Urinary bladder (tissue), 4 donors: Measurements from ENCODE around the gene DSC1. TPM values are rescaled to one million over a fixed set of nuclear protein-coding genes. Genes with fewer than 3 reads are reported as not detected.
"Not testable (repeated sequence)": the region's sequence is repeated elsewhere in the genome, so short reads cannot be mapped to it uniquely, and the experiment has no call there.

Experiments used
- DNase-seq: peaks from one replicate; pipeline ENCODE4 v3.0.0-alpha.2; 2015; ENCODE audit errors: extremely low spot score
- H3K27ac ChIP-seq: one replicate; pipeline ENCODE4 v1.5.1; 2013; ENCODE audit warnings: low read depth, mild to moderate bottlenecking, moderate library complexity
- H3K36me3 ChIP-seq: one replicate; pipeline ENCODE4 v1.6.1; 2013; ENCODE audit warnings: mild to moderate bottlenecking, moderate library complexity; ENCODE audit not compliant: insufficient read depth
- H3K4me1 ChIP-seq: one replicate; pipeline ENCODE4 v1.6.1; 2013; ENCODE audit warnings: mild to moderate bottlenecking, moderate library complexity; ENCODE audit not compliant: insufficient read depth
- H3K4me3 ChIP-seq: one replicate; pipeline ENCODE4 v1.5.1; 2013; ENCODE audit warnings: low read depth, low read length
- WGBS: extraction: QIAGEN DNeasy Blood & Tissue Kit; methylation state at CpG from one replicate; pipeline ENCODE4 v1.1.7; 2013; 5-methylcytosine and 5-hydroxymethylcytosine counted together
- polyA plus RNA-seq: library from polyadenylated mRNA; stranded (reverse); fragments of 200-250 nt; gene quantifications from one replicate; pipeline ENCODE4 v1.2.3, GENCODE V29; 2013
- total RNA-seq: library from RNA; depleted of rRNA; stranded (reverse); fragments of >200 nt; gene quantifications from one replicate; pipeline ENCODE4 v1.2.3, GENCODE V29; 2014
- donor health status: healthy with polysubstance abuse.
- donor health status: healthy.

The DSC1 gene
- total and polyA plus RNA-seq, 2 donors: 0.16 TPM; not detected in 1

DNA sequence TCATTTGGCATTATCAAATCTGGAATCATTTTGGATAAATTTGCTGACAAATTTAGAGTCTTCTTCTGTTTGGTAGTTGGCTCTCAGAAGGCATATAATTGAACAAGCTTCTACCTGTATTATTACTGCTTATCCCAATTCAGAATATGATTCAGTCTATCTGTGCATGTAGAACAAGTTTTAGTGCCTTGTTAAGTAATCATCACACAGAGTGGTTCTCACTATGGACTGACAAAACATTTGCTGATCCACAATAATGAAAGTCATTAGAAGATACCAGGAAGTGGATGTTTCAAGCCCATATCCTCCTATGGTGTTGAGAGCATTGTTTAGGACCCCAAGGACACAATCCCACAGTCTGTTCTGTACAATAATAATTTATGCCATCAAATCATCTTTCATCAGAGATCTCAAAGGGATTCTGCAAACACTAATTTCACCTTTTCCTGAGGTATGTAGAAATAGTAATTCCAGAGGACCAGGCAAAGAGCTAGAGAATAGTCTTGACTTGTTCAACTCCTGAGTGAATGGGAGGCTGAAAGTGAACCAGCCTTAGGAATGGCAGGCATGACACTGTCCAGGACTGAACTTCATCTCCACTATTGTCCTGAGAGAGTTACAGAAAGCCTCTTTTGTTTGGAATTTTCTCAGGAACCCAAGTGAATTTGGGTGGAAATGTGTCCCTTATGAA is 29.6 kb upstream of the DSC1 start:
- no peak for DNase-seq
- Histone ChIP-seq H3K4me1 (no peaks in the 10 kb centered on the region), H3K4me3 (no peak overlapping the region), H3K27ac (no peak overlapping the region), H3K36me3 (no peaks in the 10 kb centered on the region)

DNA sequence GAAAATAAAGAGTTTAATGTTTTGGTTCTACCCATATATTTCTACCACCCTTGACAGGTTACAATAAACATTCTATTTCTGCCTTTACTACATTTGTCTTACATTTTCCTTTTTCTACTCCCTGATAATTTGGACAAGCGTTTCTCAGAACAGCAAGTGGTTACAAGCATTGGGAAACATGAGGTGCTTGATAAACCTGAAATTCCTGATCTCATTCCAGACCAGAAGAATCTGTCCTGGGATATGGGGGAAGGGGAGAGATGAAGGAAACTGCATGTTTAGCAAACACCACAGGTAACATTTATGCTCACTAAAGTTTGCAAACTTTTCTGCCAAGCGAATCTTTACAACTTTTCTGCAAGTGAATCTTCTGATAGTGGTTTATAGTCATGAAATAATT is 28.3 kb upstream of the DSC1 start:
- DNase-seq: no peak
- no peaks in the 10 kb centered on the region for H3K4me1 ChIP-seq
- no peak overlapping the region for H3K27ac ChIP-seq
- no peaks in the 10 kb centered on the region for H3K36me3 ChIP-seq
- 65% methylated on average over 2 of the region's 2 CpGs for WGBS
- no peak overlapping the region for H3K4me3 ChIP-seq

GRCh38 chr18:31189757-31190156 is 27.1 kb upstream of the DSC1 start:
- no peak for DNase-seq
- 66% methylated on average over 2 of the region's 2 CpGs for WGBS
- Histone ChIP-seq H3K4me1 (no peaks in the 10 kb centered on the region), H3K27ac (no peak overlapping the region), H3K4me3 (no peak overlapping the region), H3K36me3 (no peaks in the 10 kb centered on the region)

DNA sequence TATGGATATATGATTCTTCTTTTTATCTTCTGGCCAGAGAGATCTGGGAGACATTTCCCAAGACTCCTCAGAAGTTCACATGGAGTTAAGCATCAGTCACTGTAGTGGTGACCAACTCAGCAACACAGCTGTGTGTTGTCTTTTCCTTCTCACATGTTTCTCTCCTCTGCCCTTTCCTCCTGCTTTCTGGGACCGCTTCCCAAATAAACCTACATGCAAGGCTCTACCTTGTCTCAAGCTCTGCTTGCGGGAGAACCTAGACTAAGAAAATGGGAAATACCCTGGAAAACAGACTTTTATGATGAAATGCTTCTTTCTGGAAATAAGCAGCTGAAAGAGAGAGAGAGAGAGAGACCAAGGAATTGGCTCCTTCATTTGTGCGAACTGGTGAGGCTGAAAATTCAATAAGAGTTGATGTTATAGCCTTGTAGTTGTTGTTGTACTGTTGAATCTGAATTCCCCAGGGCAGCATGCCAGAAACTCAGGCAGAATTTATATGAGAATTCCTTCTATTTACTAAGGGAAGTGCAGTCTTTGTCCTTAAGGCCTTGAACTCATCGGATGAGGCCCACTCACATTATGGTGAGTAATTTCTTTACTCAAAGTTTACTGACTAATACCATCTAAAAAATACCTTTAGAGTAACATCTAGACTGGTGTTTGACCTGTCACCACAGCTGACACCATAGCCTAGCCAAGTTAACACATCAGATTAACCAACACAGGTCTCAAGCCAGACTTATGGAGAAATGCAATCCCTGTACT is 22.7 kb upstream of the DSC1 start:
- Histone ChIP-seq H3K27ac (no peak overlapping the region), H3K4me1 (no peaks in the 10 kb centered on the region), H3K4me3 (no peak overlapping the region), H3K36me3 (no peaks in the 10 kb centered on the region)
- DNase-seq: no peak
- WGBS: 69% methylated on average over 4 of the region's 4 CpGs

DNA sequence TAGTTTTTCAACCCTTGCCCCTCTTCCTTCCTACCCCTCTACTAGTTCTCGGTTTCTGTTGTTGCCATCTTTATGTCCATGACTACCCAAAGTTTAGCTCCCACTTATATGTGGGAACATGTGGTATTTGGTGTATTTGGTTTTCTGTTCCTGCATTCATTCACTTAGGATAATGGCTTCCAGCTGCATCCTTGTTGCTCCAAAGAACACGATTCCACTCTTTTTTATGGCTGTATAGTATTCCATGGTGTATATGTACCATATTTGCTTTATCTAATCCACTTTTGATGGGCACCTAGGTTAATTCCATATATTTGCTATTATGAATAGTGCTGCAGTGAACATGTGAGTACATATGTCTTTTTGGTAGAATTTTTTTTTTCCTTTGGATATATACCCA is 20.6 kb upstream of the DSC1 start:
- 87% methylated on average over 2 of the region's 2 CpGs for WGBS
- no peaks in the 10 kb centered on the region for H3K4me1 ChIP-seq
- no peak for DNase-seq

GRCh38 chr18:31177369-31177768 is 14.7 kb upstream of the DSC1 start:
- WGBS: 90% methylated on average over 6 of the region's 6 CpGs
- H3K36me3 ChIP-seq: not testable (repeated sequence)

More for the DNA sequence above, 20.6 kb upstream of the DSC1 start:
- no peaks in the 10 kb centered on the region for H3K36me3 ChIP-seq
- H3K27ac ChIP-seq: no peak overlapping the region
- H3K4me3 ChIP-seq: no peak overlapping the region

GRCh38 chr18:31176531-31176930 is 13.9 kb upstream of the DSC1 start:
- H3K4me3 ChIP-seq: no peak overlapping the region
- DNase-seq: no peak
- WGBS: 89% methylated on average over 2 of the region's 2 CpGs
- no peak overlapping the region for H3K27ac ChIP-seq
- no peaks in the 10 kb centered on the region for H3K4me1 ChIP-seq
- H3K36me3 ChIP-seq: no peaks in the 10 kb centered on the region

More at GRCh38 chr18:31177369-31177768, 14.7 kb upstream of the DSC1 start:
- H3K4me3 ChIP-seq, H3K27ac ChIP-seq, DNase-seq, H3K4me1 ChIP-seq: not testable (repeated sequence)

DNA sequence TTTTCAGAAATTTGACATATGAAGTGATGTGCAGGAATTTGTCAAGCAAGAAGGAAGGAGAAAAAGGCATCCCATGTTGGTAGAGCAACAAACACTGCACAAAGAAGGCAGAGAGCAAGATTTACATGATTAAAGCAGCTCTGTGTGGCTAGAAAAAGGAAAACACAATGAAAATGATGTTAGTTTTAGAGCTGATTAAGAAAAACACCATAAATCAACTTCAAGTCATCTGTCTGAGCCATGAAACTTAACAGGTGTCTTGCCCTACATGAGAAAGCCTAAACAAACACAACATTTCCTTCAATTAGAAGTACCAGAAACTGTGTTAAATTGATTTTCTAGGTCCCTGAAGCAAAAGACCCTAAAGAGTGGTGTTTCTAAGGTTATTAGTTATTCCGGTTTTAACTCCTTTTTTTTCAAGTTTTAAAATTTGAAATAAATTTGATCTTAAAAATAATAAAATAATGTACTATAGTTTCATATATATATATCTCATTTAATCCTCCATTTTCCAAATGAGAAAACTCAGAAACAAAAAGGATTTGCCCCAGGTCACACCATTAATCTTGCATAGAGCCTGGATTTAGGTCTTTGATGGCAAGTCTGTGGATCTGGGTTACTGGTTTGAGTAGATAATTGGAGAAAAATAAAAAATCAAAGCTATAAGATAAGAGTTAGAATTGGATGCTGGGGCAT is 8.6 kb upstream of the DSC1 start:
- H3K36me3 ChIP-seq: no peaks in the 10 kb centered on the region
- no peak overlapping the region for H3K27ac ChIP-seq
- 87% methylated on average over 1 of the region's 1 CpG for WGBS
- no peak for DNase-seq
- H3K4me3 ChIP-seq: no peak overlapping the region
- no peaks in the 10 kb centered on the region for H3K4me1 ChIP-seq

DNA sequence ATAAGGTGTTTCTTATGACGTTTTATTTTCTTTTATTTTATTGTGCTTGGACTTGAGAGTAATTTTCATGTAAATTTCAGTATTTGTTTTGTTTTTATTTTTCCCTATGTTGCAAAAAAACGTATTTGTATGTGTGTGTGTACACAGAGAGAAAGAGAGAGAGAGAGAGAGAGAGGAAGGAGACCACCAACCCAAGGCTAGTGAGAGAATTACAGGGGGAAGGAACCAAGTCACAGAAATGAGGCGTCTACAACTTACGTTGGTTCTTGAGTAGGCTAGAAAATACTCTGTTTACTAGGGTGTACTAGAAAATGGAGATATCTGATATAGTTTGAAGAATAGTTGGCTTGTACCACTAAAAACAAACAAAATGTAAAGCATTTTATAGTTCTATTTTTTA is 7.7 kb upstream of the DSC1 start:
- no peaks in the 10 kb centered on the region for H3K36me3 ChIP-seq
- whole genome bisulfite sequencing: 74% methylated on average over 4 of the region's 4 CpGs
- no peaks in the 10 kb centered on the region for H3K4me1 ChIP-seq
- H3K4me3 ChIP-seq: no peak overlapping the region
- DNase-seq: no peak
- H3K27ac ChIP-seq: no peak overlapping the region

- 63% methylated on average over 5 of the region's 5 CpGs for WGBS
These were observed 250 bp downstream of the DSC1 start for GRCh38 chr18:31162419-31162793.

DNA sequence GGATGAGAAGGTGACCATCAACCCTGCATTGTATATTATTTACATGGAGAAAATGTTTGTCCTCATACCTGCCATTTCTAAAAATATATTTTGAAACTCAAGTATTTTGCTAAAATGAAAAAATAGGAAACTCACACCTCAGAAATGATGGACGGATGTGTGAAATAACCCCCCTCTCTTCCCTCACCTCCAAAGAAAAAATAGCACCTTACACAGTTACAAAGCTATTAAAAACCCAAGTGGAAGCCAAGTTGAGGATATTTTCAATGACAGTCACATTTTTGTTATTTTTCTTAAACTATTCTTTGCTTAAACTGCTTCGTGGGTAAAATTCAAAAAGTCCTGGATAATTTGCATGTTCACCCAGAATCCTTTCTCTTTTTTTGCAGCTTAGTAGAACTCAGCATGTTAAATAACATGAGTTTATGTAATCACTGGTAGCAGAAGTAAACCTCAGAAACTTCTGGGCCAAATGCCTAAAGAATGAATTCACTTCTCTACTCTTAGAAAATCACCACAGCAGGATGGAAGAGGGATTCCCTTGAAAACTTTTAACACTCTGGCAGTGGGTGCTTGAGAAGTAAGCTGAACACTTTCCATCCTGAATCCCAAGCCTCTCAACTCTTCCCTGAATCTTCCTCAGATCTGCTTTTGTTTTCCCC is 768 bp downstream of the DSC1 start:
- H3K4me1 ChIP-seq: no peaks in the 10 kb centered on the region
- DNase-seq: no peak
- no peaks in the 10 kb centered on the region for H3K36me3 ChIP-seq
- WGBS: 82% methylated on average over 2 of the region's 2 CpGs
- H3K4me3 ChIP-seq: no peak overlapping the region
- no peak overlapping the region for H3K27ac ChIP-seq

More at GRCh38 chr18:31162419-31162793, 250 bp downstream of the DSC1 start:
- H3K27ac ChIP-seq: no peak overlapping the region
- no peak overlapping the region for H3K4me3 ChIP-seq
- no peaks in the 10 kb centered on the region for H3K4me1 ChIP-seq
- H3K36me3 ChIP-seq: no peaks in the 10 kb centered on the region
- DNase-seq: no peak

- no peaks in the 10 kb centered on the region for H3K36me3 ChIP-seq
- WGBS: 68% methylated on average over 13 of the region's 13 CpGs
These were observed 5.6 kb downstream of the DSC1 start for GRCh38 chr18:31156821-31157763.

GRCh38 chr18:31155498-31155897 is 7.2 kb downstream of the DSC1 start:
- Histone ChIP-seq H3K4me1 (no peaks in the 10 kb centered on the region), H3K4me3 (no peak overlapping the region), H3K36me3 (no peaks in the 10 kb centered on the region), H3K27ac (no peak overlapping the region)
- WGBS: 98% methylated on average over 4 of the region's 4 CpGs
- DNase-seq: no peak

More at GRCh38 chr18:31156821-31157763, 5.6 kb downstream of the DSC1 start:
- H3K27ac ChIP-seq: no peak overlapping the region
- no peak overlapping the region for H3K4me3 ChIP-seq
- peak; percentile 39 for DNase-seq
- H3K4me1 ChIP-seq: no peaks in the 10 kb centered on the region
